Lower leg skin (tissue), 3 donors: Measurements from ENCODE around the gene TPO.

ENCODE experiments used
- CTCF ChIP-seq, 3 donors: fragments of 450-650 bp; IDR thresholded peaks; one replicate each; pipeline ENCODE4 v1.5.1; 2016; ENCODE audit warnings: antibody characterized with exemption in 3 of 3, mild to moderate bottlenecking in 3 of 3, moderate library complexity in 2 of 3
- POLR2A ChIP-seq, 2 donors: fragments of 450-650 bp; IDR thresholded peaks; one replicate each; pipeline ENCODE4 v1.6.1; 2016 to 2017; ENCODE audit warnings: antibody characterized with exemption in 2 of 2, mild to moderate bottlenecking in 1 of 2, moderate library complexity in 1 of 2

GRCh38 chr2:1556286-1556685 is 143.0 kb downstream of the TPO start:
- TF ChIP-seq CTCF (IDR thresholded peaks at IDR 0.05) (no peak), POLR2A (IDR thresholded peaks at IDR 0.05) (no peak)
